ENCODE results near the gene C15orf40. TPM values are rescaled to one million over a fixed set of nuclear protein-coding genes. Genes with fewer than 3 reads are reported as not detected.

The C15orf40 gene
- total RNA-seq, 6 experiments from 2014 or later: 21.1 to 31.5 (median 26.3) TPM

DNA sequence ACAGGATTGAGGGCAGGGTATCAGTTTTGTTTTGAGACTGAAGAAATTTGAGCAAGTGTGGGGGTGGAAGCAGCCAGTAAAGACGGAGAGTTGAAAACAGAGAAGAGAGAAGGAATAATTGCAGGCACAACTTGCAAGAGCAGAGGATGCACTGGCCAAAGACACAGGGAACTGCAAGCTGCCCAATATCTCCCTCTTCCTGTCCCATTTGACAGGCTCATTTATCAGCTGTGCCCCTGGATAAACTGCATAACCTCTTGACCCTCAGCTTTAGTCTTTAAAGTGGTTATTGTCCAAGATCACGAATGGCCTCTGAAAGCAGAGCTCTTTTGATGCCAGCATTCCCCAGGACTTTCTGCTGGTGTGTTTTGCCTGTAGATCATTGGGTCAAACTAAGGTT, 30.5 kb downstream of the C15orf40 start:
- H3K36me3 Mint-ChIP-seq (ENCODE audit: low read depth): peaks cover 14% of the 10 kb centered on the region; the same call in 1 of the 2 replicates
- H3K27me3 Mint-ChIP-seq (ENCODE audit: insufficient read depth): no peaks in the 10 kb centered on the region; the same call in 1 of the 2 replicates
- no peak overlapping the region for H3K4me3 Mint-ChIP-seq
- peaks cover 4% of the 10 kb centered on the region; the same call in 1 of the 2 replicates for H3K9me3 Mint-ChIP-seq
- peaks cover 13% of the 10 kb centered on the region for H3K4me1 Mint-ChIP-seq (ENCODE audit: low read depth)
- no peak for DNase-seq
- H3K27ac Mint-ChIP-seq: no peak overlapping the region
- TF ChIP-seq, protein P1, sequence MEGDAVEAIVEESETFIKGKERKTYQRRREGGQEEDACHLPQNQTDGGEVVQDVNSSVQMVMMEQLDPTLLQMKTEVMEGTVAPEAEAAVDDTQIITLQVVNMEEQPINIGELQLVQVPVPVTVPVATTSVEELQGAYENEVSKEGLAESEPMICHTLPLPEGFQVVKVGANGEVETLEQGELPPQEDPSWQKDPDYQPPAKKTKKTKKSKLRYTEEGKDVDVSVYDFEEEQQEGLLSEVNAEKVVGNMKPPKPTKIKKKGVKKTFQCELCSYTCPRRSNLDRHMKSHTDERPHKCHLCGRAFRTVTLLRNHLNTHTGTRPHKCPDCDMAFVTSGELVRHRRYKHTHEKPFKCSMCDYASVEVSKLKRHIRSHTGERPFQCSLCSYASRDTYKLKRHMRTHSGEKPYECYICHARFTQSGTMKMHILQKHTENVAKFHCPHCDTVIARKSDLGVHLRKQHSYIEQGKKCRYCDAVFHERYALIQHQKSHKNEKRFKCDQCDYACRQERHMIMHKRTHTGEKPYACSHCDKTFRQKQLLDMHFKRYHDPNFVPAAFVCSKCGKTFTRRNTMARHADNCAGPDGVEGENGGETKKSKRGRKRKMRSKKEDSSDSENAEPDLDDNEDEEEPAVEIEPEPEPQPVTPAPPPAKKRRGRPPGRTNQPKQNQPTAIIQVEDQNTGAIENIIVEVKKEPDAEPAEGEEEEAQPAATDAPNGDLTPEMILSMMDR (IDR thresholded peaks at IDR 0.05): no peak

DNA sequence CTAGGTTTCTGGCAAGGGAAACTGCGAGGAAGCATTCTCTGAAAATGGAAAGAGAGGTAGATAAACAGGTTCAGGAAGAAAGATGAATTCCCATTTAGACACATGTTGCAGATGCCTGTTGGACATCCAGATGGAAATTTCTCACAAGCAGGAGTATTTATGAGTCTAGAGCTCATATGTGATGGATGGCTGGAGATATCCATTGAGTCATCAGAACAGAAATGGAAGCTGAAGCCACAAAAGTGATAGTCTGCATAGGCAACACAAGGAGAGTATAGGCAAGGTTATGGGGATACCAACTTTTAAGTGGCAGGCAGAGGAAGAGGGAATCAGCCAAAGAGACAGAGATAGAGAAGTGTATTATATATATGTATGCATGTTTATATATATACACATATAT, 31.7 kb downstream of the C15orf40 start:
- H3K4me1 Mint-ChIP-seq (ENCODE audit: low read depth): peaks cover under 1% of the 10 kb centered on the region; the same call in 1 of the 2 replicates
- no peaks in the 10 kb centered on the region for H3K9me3 Mint-ChIP-seq
- peaks cover 5% of the 10 kb centered on the region; the same call in 1 of the 2 replicates for H3K36me3 Mint-ChIP-seq (ENCODE audit: low read depth)
- DNase-seq: no peak
- H3K4me3 Mint-ChIP-seq: no peak overlapping the region
- TF ChIP-seq, protein P1 (IDR thresholded peaks at IDR 0.05): no peak
- no peak overlapping the region for H3K27ac Mint-ChIP-seq
- no peaks in the 10 kb centered on the region; the same call in 1 of the 2 replicates for H3K27me3 Mint-ChIP-seq (ENCODE audit: insufficient read depth)

DNA sequence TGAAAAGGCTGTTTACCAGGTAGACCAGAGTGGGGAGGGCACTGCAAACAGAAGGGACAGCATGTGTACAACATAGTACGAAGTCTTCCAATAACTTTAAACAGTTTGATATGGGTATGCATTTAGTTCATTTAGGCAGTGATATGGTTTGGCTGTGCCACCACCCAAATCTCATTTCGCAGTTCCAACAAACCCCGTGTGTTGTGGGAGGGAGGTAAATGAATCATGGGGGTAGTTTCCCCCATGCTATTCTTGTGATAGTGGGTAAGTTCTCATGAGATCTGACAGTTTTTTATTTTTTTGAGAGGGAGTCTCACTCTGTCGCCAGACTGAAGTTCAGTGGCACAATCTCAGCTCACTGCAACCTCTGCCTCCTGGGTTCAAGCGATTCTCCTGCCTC, 33.0 kb downstream of the C15orf40 start:
- Mint-ChIP-seq H3K27me3 (ENCODE audit: insufficient read depth) (no peaks in the 10 kb centered on the region; the same call in 1 of the 2 replicates), H3K27ac (no peak overlapping the region), H3K36me3 (ENCODE audit: low read depth) (no peaks in the 10 kb centered on the region), H3K9me3 (no peaks in the 10 kb centered on the region), H3K4me1 (ENCODE audit: low read depth) (no peaks in the 10 kb centered on the region), H3K4me3 (no peak overlapping the region)
- DNase-seq: no peak
- TF ChIP-seq, protein P1 (IDR thresholded peaks at IDR 0.05): no peak

DNA sequence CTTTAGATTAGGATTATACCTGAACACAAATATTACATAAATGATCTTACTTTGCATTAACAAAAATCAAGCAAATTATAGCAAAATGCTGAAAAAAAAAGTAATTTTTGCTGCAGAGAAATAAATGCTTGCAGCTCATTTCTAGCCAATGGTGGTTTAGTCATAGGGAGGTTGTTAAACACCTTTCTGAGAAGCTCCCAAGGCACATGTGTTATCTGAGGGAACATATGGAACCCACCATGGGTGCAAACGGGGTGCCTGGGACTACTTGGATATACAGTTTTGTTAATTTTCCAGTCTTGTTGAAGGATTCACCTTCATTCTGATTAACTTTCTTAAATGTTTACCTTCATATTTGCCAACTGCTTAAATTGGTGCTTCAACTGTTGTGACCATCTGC, 34.4 kb downstream of the C15orf40 start:
- TF ChIP-seq, protein P1 (IDR thresholded peaks at IDR 0.05): no peak
- H3K27me3 Mint-ChIP-seq (ENCODE audit: insufficient read depth): no peaks in the 10 kb centered on the region; the same call in 1 of the 2 replicates
- H3K36me3 Mint-ChIP-seq (ENCODE audit: low read depth): no peaks in the 10 kb centered on the region
- no peak overlapping the region for H3K27ac Mint-ChIP-seq
- H3K9me3 Mint-ChIP-seq: no peaks in the 10 kb centered on the region
- H3K4me3 Mint-ChIP-seq: no peak overlapping the region
- no peak for DNase-seq
- H3K4me1 Mint-ChIP-seq (ENCODE audit: low read depth): no peaks in the 10 kb centered on the region

DNA sequence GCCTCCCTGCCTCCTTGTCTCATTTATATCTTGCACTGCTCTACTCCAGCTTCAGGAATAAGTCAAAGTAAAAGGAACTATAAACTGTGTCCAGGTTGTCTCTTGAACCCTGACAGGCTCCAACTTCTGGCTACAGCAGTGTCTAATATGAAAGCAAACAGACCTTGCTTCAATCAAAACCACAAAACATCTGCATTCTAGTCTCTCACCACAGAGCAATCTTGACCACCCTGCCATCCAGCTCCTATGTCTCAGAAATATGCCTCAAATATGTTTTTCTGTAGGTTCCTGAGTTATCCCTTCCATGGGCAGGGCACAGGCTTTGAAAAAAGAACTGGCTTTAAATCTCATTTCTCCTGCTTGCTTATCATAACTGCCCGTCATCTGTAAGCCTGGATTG, 38.4 kb downstream of the C15orf40 start:
- Mint-ChIP-seq H3K27ac (no peak overlapping the region), H3K9me3 (no peaks in the 10 kb centered on the region)

More for the DNA sequence above, 38.4 kb downstream of the C15orf40 start:
- H3K36me3 Mint-ChIP-seq (ENCODE audit: low read depth): no peaks in the 10 kb centered on the region
- H3K27me3 Mint-ChIP-seq (ENCODE audit: insufficient read depth): peaks cover under 1% of the 10 kb centered on the region
- TF ChIP-seq, protein P1 (IDR thresholded peaks at IDR 0.05): no peak
- no peak for DNase-seq
- peaks cover 6% of the 10 kb centered on the region; the same call in 1 of the 2 replicates for H3K4me1 Mint-ChIP-seq (ENCODE audit: low read depth)
- H3K4me3 Mint-ChIP-seq: no peak overlapping the region

All from HFFc6 (cell line).